ENCODE data around the gene NT5DC1.

GRCh38 chr6:116084284-116084683 lies 16.4 kb upstream of the NT5DC1 start:
- TF ChIP-seq CTCF (IDR thresholded peaks at IDR 0.05) (no peak), EZH2 (IDR thresholded peaks at IDR 0.05; ENCODE audit: borderline replicate concordance, insufficient read depth, low read depth, low read length, poor library complexity, severe bottlenecking) (no peak)
